Measurements from ENCODE around the gene TGIF2. TPM values are rescaled to one million over a fixed set of nuclear protein-coding genes. Genes with fewer than 3 reads are reported as not detected.

The TGIF2 gene
- total and polyA plus RNA-seq, 2 of the 4 experiments (the other 2 are of a cell fraction), result 9.7 to 12.7 TPM

DNA sequence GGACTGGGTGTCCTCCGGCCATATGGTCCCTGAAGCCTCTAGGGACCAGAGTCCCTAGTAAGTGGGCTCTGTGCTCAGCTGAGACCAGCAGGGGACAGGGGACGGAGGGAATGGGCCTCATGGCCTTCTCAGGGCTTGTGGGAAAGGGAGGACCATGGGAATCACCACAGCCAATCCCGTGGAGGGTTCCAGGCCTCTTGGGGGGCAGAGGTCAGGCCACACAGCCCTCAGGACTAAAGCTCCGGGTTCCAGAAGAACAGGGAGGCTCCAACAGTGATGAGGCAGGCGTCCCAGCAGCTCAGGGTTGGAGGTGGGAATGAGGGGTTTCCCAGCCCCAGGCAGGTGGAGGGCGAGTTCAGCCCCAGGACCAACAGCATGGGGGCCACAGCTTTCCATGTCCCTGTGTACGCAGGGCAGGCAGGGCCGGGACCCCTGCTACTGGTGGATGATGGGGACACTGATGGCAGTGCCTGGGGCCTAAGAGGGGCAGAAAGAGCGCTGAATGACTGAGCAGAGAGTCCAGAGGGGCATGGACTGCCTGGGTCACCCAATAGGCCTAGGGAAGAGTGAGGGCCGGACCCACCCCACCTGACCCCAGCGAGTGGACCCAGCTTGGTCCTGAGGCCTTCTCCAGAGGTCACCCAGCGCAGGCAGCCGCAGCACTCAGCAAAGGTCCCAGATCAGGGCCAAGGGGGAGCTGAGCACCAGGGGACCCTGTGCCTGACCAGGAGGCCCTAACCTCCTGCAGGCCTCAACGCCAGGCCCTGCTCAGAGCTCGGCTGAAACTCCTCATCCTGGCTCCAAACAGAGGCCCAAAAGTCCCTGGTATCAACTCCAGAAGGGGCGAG is 23.2 kb upstream of the TGIF2 start:
- Histone ChIP-seq H3K56ac (ENCODE audit: extremely low read depth, insufficient read depth, low read length) (no peak overlapping the region), H3K4me1 (ENCODE audit: control insufficient read depth, insufficient read depth, low read length) (no peaks in the 10 kb centered on the region), H2BK20ac (ENCODE audit: low read depth, low read length) (no peak overlapping the region), H3K18ac (ENCODE audit: low read depth, low read length) (no peak overlapping the region), H2BK15ac (ENCODE audit: low read depth, low read length) (no peak overlapping the region), H3K9ac (ENCODE audit: low read depth, low read length) (no peak overlapping the region), H3K27me3 (ENCODE audit: control insufficient read depth, insufficient read depth, low read length) (no peaks in the 10 kb centered on the region), H3K14ac (replicated peaks; ENCODE audit: low read depth, low read length) (no peak overlapping the region), H3K23ac (ENCODE audit: low read depth, low read length) (no peak overlapping the region), H2AK9ac (replicated peaks; ENCODE audit: low read depth, low read length, poor library complexity) (peak overlapping the region; percentile 87), H3K4ac (ENCODE audit: low read depth, low read length) (no peak overlapping the region), H4K5ac (ENCODE audit: low read depth, low read length) (no peak overlapping the region), H3K36me3 (ENCODE audit: control insufficient read depth, insufficient read depth, low read length) (peaks cover 40% of the 10 kb centered on the region), H3K27ac (ENCODE audit: insufficient read depth, low read length) (no peak overlapping the region), H2AFZ (replicated peaks; ENCODE audit: low read length, poor library complexity) (peak overlapping the region; percentile 64), H2AK5ac (ENCODE audit: low read depth, low read length) (peak overlapping the region; percentile 4; the same call in 1 of the 2 replicates), H3K4me2 (ENCODE audit: low read depth, low read length) (no peak overlapping the region), H3K4me3 (ENCODE audit: insufficient read depth, low read depth, low read length) (no peak overlapping the region), H2BK5ac (ENCODE audit: low read depth, low read length, poor library complexity, severe bottlenecking) (no peak overlapping the region), H2BK120ac (ENCODE audit: low read depth, low read length) (no peak overlapping the region), H3K9me3 (ENCODE audit: control insufficient read depth, insufficient read depth, low read length) (no peaks in the 10 kb centered on the region), H3K9me1 (ENCODE audit: insufficient read depth, low read length) (peaks cover 6% of the 10 kb centered on the region; the same call in 1 of the 2 replicates), H4K8ac (ENCODE audit: low read depth in 2 of 2, low read length in 2 of 2) (peak overlapping the region; percentile 21 to 29; a peak in 2 of 4 replicates), H4K20me1 (ENCODE audit: insufficient read depth, low read length) (peaks cover 61% of the 10 kb centered on the region), H4K91ac (ENCODE audit: insufficient read depth, low read depth, low read length) (no peak overlapping the region; the same call in 1 of the 2 replicates), H3K79me1 (ENCODE audit: low read depth in 1 of 2, low read length in 2 of 2) (peaks cover 9 to 54% of the 10 kb centered on the region in 2 experiments; a peak in 3 of 4 replicates)
- in situ Hi-C loops (cut with MboI; ENCODE audit: low sequenced_read_pairs) (no loop called here), intact Hi-C loops (cut with micrococcal nuclease) (no loop called here), dilution Hi-C loops (cut with HindIII; ENCODE audit: low sequenced_read_pairs, unreplicated experiment) (no loop called here)
- ChIA-PET POLR2A (ENCODE audit: unreplicated experiment) (interaction anchor here (1.4 kb wide), 1 partner anchor 85 kb away, joined by 5 read pairs; no protein-coding TSS in a partner anchor), CTCF (no interaction called here)
- DNase-seq (no peak), ATAC-seq (ENCODE audit: low read depth) (peak; percentile 34)
- 89% methylated on average over 9 of the region's 16 CpGs; no CpG with 5 or more reads in 1 of the 2 experiments for WGBS, 2 experiments (ENCODE audit: extremely low coverage in 2 of 2, insufficient read length in 1 of 2)
- no TSS peak for BruUV-seq (replicated peaks)
- TF ChIP-seq RCOR1 (IDR thresholded peaks at IDR 0.05; ENCODE audit: insufficient replicate concordance, low read length) (no peak), CHD1 (IDR thresholded peaks at IDR 0.05; ENCODE audit: low read depth, low read length) (no peak), MAZ (IDR thresholded peaks at IDR 0.05; ENCODE audit: borderline replicate concordance, low read depth, low read length) (no peak), BHLHE40 (IDR thresholded peaks at IDR 0.05; ENCODE audit: low read depth, low read length) (no peak), POLR2A (IDR thresholded peaks at IDR 0.05; ENCODE audit: low read depth, low read length) (no peak), NFE2L2 (IDR thresholded peaks at IDR 0.05; ENCODE audit: low read depth, low read length) (no peak), SMC3 (IDR thresholded peaks at IDR 0.05; ENCODE audit: low read depth, low read length) (no peak), RFX5 (IDR thresholded peaks at IDR 0.05; ENCODE audit: low read depth, low read length) (no peak), FOS (IDR thresholded peaks at IDR 0.05; ENCODE audit: low read depth, low read length) (no peak), MXI1 (IDR thresholded peaks at IDR 0.05; ENCODE audit: borderline replicate concordance, low read depth, low read length) (no peak), CEBPB (IDR thresholded peaks at IDR 0.05; ENCODE audit: low read depth, low read length) (no peak), RAD21 (IDR thresholded peaks at IDR 0.05; ENCODE audit: low read length) (no peak)
- TF ChIP-seq, protein P1, sequence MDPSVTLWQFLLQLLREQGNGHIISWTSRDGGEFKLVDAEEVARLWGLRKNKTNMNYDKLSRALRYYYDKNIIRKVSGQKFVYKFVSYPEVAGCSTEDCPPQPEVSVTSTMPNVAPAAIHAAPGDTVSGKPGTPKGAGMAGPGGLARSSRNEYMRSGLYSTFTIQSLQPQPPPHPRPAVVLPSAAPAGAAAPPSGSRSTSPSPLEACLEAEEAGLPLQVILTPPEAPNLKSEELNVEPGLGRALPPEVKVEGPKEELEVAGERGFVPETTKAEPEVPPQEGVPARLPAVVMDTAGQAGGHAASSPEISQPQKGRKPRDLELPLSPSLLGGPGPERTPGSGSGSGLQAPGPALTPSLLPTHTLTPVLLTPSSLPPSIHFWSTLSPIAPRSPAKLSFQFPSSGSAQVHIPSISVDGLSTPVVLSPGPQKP (IDR thresholded peaks at IDR 0.05; ENCODE audit: borderline replicate concordance, low read depth, low read length), result no peak
- TF ChIP-seq, protein P2, sequence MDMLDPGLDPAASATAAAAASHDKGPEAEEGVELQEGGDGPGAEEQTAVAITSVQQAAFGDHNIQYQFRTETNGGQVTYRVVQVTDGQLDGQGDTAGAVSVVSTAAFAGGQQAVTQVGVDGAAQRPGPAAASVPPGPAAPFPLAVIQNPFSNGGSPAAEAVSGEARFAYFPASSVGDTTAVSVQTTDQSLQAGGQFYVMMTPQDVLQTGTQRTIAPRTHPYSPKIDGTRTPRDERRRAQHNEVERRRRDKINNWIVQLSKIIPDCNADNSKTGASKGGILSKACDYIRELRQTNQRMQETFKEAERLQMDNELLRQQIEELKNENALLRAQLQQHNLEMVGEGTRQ (IDR thresholded peaks at IDR 0.05; ENCODE audit: low read depth, low read length), result no peak

Measured in IMR-90 (cell line).